ENCODE results near the gene HOXA5.

HOXA5 gene

DNA sequence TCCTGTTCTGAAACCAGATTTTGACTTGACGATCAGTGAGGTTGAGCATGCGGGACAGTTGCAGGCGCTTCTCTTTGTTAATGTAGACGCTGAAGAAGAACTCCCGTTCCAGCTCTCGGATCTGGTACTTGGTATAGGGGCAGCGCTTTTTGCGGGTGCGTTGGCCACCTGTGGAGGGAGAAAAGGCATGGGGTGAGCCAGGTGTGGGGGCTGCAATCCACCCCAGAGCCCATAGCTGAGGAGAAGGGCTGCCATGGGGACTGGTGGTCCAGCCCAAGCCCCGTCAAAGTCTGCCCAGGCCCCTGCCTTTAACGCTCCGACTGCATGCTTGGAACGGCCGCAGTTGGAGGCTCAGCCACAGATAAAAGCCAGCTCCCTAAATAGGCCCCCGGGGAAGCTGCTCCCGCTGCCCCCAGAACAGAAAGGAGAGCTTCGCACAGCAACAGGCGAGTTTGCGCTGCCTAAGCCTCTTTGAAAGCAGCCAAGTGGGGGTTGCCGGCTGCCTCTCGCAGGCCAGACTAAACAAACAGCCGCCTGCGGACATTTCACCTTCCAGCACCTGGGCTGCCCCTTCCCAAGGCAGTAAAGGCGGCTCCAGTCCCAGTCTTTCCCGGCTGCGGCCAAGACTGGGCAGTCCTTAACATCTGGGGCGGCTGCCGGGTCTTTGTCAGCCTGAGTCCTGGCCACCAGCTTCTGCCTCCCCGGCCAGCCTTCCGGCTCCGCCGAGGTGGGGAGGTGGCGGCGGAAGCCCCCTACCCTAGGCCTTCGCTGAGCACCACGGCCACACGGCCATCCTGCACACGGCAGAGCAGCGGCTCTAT, 39.6 kb upstream of the HOXA5 start:
- DNase-seq (ENCODE audit: low read depth, low spot score): no peak

DNA sequence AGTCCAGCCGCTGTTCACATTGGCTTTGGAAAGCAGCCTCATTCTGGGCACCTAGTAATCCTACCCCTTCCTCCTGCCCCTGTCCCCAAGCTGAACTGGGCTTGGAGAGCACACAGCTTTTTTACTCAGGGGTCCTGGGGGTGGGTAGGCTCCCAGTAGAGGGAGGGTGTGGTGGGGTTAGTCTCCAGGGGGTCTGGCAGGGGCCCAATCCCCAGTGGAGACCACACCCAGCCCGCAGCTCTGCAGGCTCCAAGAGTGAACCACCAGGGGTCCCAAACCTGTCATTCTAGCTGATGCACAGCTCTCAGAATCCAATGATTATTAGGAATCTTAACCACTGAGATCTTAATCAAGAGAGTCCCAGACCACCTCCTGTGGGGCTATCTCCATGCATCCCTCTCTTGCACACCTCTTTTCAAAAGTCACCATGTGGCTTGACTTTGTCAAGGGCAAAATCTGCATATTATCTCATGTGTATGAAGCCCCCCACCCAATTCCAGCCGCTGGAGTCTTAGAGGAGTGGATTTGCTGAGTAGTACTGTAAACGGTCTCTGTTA, 38.9 kb upstream of the HOXA5 start:
- DNase-seq (ENCODE audit: low read depth, low spot score): no peak
- no peak overlapping the region for H3K27ac ChIP-seq

More for the DNA sequence above, 39.6 kb upstream of the HOXA5 start:
- peak overlapping the region; percentile 90 for H3K27ac ChIP-seq

DNA sequence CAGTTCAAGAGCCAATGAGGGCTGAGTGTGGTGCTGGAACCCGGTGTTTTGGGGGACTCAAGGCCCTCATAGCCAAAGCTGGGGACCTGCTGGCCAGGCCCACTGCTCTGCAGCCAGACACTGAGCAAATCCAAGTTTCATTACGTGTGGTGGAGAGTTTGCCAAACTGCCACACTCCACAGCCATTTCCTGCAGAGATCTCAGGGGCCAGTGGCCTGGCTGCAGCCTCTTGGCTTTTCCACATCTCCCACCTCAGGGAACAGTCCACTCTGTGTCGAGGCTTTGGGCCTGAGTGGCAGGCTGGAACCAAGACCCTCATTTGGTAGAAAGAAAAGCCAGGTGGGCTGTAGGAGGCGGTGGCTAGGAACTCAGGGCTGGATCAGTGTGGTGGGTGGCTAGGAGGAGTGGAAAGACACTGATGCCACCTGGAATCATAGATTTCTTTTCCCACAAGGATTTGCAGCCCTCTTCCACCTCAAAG, 38.4 kb upstream of the HOXA5 start:
- no peak for DNase-seq (ENCODE audit: low read depth, low spot score)
- no peak overlapping the region for H3K27ac ChIP-seq

DNA sequence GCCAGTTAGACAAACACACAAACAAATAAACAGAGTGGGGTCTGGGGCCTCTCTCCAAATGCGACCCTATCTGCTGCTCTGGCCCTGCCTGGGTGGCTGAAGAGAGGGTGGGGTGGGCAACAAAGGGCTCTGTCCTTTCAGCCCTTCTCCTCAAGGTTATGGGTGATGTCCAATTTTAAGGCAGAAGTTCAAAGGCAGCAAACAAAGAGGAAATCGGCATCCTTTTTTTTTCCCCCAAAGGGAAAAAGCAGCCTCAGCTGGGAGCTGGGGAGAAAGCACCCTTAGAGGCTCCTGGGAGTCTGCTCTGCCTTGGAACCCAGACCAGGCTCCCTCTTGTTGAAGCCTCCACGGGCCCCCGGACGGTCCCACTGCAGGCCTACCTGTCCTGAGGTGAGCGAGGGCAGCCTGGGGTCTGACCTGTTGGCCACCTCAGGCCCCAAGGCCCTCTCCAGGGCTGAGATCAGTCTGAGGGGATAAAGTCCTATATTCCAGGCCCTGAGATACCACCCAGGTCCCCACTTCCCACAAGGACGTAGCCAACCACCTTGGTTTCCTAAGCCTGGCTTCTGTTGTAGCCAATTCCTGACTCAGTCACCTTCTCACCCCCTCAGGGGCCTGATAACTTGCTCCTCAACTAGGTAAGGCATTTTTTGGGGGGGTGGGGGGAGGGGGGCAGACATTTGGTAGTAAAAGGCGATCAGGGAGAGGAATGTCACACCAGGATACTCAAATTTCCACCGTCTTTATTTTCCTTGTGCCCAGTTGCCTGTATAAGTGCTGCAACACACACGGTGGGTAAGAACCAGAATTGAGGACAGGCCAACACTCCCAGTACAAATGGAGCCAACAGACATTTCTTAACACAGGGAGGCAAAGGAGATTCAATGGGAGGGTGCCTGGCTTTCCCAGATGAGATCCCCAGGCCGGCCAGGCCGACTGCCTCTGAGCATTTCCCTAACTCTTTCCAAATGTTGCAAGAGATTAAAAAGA, 37.2 kb upstream of the HOXA5 start:
- DNase-seq (ENCODE audit: low read depth, low spot score): no peak
- H3K27ac ChIP-seq: peak overlapping the region; percentile 93

DNA sequence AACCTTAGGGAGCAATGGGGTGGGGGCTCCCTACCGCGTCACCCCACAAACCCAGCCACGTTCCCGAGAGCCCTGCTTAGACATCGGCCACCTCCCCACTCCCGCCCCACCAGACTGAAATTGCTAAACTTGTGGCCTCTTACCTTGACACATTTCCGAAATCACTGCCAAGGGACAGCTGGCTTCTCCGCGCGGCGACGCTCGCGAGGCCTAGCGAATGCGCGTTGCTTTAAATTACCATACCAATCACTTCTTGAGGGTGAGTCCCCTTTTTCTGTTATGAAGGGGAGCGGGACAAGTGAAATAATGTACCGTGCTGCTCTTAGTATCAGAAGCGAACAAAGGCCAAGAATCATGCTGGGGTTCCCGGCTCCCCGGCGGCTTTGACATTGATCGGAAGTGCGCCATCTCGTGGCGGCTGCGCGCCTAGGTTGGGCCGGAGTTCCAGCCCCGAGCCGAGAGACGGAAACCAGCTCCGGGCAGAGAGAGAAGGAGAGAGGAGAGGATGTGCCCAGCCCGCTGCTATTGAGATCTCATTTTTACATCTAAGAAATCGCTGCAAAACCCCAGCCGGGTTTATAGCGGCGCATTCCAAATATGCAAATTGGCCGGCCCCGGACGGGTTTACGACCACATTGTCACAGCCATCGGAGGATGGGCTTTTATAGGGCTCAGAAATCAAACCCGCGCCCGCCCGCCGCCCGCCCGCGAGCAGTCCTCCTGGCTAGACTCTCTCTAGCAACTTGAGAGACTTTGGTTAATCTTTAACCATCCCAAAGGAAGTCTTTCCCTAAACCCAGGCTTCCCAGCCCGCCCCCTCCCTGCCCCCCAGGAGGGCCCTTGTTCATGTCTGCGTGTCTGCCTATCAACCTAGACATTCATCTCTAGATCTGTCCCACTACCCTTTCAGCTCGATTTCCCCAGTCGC, 36.3 kb upstream of the HOXA5 start:
- H3K27ac ChIP-seq: peak overlapping the region; percentile 93
- no peak for DNase-seq (ENCODE audit: low read depth, low spot score)

DNA sequence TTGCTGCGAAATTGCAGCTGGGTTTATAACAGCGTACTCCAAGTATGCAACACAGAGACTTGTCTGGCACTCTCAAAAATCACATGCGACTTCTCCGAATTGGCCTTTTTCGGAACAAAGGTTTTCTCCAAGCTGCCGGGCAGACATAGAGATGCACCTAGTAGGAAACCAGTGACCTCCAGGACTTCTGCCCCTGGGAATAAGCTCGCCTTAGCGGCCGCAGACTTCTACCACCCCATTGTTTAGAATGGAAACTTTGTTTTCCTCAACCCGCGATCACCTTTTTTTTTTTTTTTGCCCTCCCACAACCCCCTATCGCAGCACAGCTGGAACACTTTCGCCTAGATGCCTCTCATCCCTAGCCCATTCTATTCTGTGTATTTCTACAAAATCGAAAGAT, 35.5 kb upstream of the HOXA5 start:
- H3K27ac ChIP-seq: peak overlapping the region; percentile 93
- DNase-seq (ENCODE audit: low read depth, low spot score): no peak

DNA sequence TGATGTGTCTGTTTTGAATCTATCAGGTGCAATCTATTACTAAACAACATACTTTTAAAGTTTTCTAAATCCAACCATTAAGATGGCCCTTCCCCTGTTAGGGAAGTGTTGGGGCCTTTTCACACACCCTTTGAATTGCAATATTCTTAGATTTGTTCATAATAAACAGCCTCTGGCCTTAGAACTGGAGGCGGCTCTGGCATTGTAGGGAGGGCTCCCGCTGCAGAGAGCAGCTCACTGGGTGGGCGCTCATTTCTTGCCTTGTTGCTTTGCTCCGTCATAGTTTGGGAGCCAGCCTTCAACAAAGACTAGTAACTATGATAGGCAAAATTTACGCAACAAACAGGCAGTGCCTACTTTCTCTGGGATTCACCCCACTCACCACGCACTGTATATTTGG, 34.9 kb upstream of the HOXA5 start:
- peak overlapping the region; percentile 93 for H3K27ac ChIP-seq
- DNase-seq (ENCODE audit: low read depth, low spot score): no peak

DNA sequence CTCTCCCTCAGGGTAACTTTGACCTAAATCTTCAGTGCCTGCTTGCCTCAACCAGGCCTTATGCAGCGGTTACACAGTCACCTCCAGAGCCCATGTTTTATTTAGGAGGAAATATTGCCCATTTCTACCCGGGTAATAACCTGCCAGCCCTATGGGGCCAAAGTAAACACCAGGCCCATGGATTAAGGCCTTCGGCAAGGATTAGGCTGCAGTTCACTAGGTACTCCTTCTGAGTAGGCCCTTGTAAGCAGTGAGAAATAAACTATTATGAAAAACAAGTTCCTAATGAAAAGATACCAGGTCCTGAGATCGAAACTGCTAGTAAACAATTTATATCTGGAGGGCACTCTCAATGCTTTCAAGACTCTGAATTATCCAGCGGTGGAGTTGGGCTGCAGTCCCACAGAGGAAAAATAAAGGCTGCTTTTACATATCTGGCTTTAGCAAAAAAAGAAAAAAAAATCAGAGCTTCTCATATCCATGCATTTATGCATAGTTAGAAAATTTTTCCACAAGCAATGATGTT, 34.4 kb upstream of the HOXA5 start:
- peak overlapping the region; percentile 93 for H3K27ac ChIP-seq

DNA sequence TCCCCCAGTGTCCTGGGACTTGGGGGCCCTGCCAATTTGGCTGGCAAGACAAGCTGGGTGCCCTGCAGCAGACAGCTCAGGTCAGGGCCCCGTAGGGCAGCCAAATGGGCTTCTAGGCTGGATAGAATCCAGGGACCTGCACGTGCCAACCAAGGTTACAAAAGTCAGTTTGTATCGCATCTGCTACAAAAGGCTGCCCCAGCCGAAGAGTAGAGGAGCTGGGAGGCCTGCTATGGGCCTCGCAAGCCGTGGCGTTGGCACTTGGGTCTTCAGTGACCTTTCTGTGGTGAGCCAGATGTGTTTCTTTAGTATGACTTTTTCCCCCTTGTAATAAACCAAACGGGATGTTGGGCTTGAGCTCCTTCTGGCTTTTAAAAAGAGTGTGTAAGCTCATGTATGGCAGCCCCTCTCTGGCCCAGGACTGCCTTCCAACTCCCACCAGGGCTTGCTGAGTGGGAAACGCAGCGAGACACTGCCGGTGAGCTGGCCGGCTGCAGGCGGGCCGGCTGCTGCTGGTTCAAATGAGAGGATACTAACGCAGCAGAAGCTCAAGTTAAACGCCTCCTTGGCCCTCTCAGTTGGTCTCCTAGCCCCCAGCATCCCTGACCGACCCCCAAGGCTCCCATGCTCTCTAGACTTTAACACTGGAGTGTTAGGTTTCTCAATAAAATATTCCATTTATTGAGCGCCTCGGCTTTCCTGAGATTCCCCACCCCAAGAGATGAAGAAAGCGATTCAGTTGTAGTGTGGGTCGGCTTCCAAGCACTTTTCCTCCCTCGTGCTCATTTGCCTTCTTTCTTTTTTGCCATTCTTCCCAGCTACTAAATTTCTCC, 33.7 kb upstream of the HOXA5 start:
- peak overlapping the region; percentile 93 for H3K27ac ChIP-seq
- no peak for DNase-seq (ENCODE audit: low read depth, low spot score)

More for the DNA sequence above, 34.4 kb upstream of the HOXA5 start:
- no peak for DNase-seq (ENCODE audit: low read depth, low spot score)

DNA sequence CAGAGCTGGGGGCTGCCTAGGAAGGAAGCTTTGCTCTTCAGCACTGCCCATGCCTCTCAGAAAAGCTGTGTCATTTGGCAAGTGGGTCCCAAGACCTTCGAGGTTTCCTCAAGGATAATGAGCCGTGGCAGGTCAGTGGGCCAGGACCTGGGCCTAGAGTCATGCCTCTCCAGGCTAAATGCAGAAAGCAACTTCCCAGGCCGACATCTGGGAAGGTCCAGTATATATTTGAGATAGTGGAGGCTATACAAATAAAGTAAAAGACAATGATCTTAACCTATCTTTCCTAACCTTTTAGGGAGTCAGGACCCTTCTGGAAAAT, 33.0 kb upstream of the HOXA5 start:
- DNase-seq (ENCODE audit: low read depth, low spot score): no peak
- H3K27ac ChIP-seq: peak overlapping the region; percentile 93

DNA sequence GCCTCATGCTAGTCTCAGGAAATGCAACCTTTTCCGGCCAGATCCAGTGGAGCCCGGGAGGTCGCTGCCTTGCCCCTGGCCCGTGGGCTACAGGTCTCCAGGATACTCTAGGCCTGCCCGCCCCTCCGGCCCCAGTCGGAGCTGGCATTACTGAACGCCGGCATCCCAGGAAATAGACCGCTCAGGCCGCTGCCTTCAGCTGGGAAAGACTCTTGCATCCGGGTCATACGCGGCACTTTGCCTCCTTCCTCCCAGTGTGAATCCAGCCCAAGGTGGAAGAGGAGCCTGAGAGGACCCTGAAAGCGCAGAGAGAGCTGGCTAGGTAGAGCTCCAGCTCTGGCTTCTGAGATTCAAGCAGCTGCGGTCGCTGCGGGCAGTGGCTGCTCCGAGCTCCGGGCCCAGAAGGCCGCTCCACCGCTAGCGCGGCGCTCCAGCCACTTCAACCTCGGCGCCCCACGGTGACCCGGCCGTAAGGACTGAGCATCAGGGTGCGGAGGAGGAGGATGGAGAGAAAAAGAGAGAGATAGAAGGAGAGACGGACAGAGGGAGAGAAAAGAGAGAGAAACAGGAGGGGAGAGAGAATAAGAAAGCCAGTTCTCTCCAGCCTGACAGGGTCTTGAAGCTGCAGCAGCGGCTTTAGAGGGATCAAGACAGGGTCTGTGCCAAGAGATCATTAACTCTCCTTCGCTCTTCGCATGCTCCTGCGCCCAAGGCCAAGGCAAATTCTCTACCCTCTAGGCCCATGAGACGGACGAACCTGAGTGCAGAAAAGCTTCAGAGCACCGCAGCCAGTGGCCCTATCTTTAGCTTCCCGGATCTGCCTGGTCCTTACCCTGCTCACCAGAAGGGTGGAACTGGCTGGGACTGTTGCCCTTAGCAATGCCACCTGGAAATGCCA, 32.4 kb upstream of the HOXA5 start:
- peak overlapping the region; percentile 93 for H3K27ac ChIP-seq
- no peak for DNase-seq (ENCODE audit: low read depth, low spot score)

DNA sequence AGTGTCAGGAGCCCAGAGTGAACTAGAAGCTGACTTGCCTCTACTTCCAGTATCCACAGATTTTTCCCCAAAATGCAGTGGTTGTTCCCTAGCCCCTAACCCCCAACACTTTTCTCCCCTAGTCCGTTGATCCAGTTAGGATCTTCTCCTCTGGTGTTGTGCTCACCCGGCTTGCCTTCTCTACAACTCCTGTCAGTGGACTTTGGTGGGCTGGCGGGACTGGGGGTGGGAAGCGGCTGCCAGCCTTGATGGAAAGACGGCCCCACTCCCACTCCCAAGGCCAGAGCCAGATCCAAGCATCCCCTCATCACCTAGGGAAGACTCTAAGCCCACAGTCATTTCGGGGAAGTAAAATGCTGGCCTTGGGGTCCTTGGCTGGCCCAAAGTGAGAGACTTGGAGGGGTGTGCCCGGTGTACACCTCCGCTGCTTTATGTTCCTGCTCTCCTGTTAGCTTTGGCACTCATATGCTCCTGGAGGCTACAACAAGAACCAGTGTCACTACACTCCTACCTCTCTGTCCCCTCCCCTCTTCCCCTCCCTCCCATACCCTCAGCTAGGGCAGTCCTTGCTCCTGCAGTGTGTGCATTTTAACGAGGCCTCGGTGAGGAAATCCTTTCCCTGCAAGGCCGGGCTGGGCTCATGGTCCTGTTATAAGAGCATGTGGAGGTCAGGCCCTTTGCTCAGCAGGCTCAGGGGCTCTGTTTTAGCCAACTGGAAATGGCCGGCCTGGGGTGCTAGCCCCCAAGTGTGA, 31.6 kb upstream of the HOXA5 start:
- peak; percentile 67 for DNase-seq (ENCODE audit: low read depth, low spot score)

DNA sequence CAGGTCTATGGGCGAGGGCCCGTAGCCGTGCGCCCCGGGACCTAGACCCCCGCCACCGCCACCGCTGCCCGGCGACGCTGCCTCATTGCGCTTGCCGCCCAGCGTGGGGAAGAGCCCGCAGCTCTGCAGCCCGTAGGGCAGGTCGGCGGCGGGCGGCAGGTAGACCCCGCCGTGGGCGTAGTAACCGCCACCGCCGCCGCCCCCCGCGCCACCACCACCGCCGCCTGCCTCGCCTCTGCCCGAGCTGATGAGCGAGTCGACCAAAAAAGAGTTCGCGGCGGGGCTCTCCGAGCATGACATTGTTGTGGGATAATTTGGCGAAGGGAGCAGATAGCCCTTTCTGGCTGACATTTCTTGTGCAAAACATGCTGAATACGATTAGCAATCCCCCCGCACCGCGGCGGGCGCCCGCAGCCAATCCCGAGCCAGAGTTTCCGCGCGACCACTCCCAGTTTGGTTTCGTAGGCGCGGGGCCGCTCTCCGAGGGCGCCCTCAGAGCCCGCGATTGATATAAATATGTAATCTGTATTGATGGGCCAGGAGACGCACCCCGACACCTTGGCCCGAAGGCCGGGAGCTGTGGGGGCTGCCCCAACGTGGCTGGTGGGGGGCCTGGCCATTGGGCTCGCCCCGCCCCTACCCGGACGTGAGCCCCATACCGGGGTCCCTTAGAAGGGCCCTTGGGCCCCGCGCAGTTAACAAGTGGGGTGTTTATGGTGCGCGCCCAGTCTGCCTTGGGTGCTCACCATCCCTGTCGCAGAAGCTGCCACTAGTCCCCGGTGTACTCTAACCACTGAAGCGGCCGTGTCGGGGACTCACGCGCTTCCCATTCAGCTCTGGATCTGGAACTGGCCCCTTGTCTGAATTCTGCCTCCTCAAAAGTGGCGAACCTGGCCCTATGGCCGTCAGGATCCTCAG, 30.7 kb upstream of the HOXA5 start, which contains the start of gene HOXA10:
HOXA10 (minus strand) TSS at position 365 of the 918 bp plus-strand sequence; CDS start at position 351, 14 bp downstream.
- H3K27ac ChIP-seq: peak within 1 kb of the TSS; percentile 93
- no peak for DNase-seq (ENCODE audit: low read depth, low spot score)

More for the DNA sequence above, 31.6 kb upstream of the HOXA5 start:
- H3K27ac ChIP-seq: peak overlapping the region; percentile 93

DNA sequence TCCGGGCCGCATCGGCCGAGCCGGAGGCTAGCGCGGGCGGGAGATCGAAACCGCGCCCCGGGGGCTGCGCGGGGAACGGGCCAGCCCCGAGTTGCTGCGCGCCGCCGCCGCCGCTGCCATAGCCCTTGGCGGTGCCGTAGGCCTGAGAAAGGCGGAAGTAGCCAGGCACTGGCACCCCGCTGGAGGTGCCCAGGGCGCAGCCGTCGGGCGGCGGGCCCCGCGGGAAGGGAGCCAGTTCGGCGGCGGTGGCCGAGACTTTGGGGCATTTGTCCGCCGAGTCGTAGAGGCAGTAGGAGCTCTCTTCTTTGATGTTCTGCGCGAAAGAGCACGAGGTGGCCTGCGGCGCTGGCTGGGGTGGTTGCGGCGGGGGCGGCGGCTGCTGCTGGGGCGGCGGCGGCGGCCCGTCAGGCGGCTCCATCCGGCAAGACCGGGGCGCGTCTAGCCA, 30.1 kb upstream of the HOXA5 start:
- no peak for DNase-seq (ENCODE audit: low read depth, low spot score)
- peak overlapping the region; percentile 93 for H3K27ac ChIP-seq

DNA sequence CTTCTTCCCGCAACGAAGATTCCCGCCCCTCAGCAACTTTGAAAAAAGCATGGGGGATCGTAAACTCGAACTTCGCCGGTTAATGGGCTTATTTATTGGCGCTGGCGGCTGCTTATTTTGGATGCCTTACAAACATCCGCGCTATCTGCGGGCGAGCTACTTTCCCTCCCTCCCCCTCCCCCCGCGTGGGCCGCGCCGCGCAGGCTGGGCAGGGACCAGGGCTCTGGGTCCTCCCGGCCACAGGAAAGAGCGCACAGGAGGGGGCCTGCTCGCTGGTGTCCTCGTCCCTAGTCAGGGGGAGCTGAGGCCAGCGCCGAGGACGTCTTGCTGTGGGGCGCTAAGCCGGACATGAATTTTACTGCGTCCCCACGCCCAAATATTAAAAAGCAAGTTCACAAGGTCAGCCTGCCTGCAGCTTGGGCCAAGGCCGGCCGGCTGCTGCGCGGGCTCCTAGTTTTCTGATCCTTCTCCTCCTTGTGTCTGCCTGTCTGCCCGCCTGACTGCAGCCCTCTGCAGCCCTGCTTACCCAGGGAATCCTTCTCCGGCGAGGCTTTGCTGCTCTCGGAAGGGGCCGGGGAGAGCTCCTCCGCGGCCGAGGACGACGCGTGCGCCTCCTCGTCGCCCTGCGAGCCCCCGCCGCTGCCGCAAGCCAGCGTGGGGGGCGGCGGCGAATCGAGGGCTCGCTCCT, 29.5 kb upstream of the HOXA5 start:
- H3K27ac ChIP-seq: peak overlapping the region; percentile 93
- DNase-seq (ENCODE audit: low read depth, low spot score): no peak

Measured in epithelial cell of prostate (primary cell).